ENCODE data around the gene APP.

GRCh38 chr21:25908495-25908894 lies 262.1 kb downstream of the APP start:
- TF ChIP-seq CTCF (conservative IDR thresholded peaks at IDR 0.05; ENCODE audit: low read length) (no peak), EZH2phosphoT487 (IDR thresholded peaks at IDR 0.05; ENCODE audit: borderline replicate concordance) (no peak)

Data from Loucy (cell line).